ENCODE measurements around the gene NFU1. TPM values are rescaled to one million over a fixed set of nuclear protein-coding genes. Genes with fewer than 3 reads are reported as not detected.

The NFU1 gene
- total and polyA plus RNA-seq, 9 of the 15 experiments (the other 6 are each of a cell fraction or from before 2014, with no cell fraction given) = 33.3 to 61.8 (median 53.7) TPM

- TF ChIP-seq ZBTB40 (IDR thresholded peaks at IDR 0.05) (no peak), ZBTB40 (CRISPR knock-in tag; IDR thresholded peaks at IDR 0.05) (no peak), ZFP30 (CRISPR knock-in tag; IDR thresholded peaks at IDR 0.05; ENCODE audit: borderline replicate concordance) (no peak), CBX8 (IDR thresholded peaks at IDR 0.05; ENCODE audit: borderline replicate concordance, extremely low read depth, low read depth, low read length, poor library complexity, severe bottlenecking) (no peak), MAZ (CRISPR knock-in tag; conservative IDR thresholded peaks at IDR 0.05 in 1 of 2, IDR thresholded peaks at IDR 0.05 in 1 of 2) (no peak), SP2 (IDR thresholded peaks at IDR 0.05; ENCODE audit: extremely low read depth, low read depth, low read length, poor library complexity, severe bottlenecking) (no peak)
Observed at GRCh38 chr2:69474688-69475087, 37.5 kb upstream of the NFU1 start (continued).

Measured in K562 (cell line).